K562 (cell line): ENCODE results near the gene PIK3CA. TPM values are rescaled to one million over a fixed set of nuclear protein-coding genes. Genes with fewer than 3 reads are reported as not detected.

ENCODE experiments used
- C11orf30 ChIP-seq: fragments of 450-650 bp; IDR thresholded peaks from 2 replicates; pipeline ENCODE4 v1.6.1; 2016; ENCODE audit warnings: low read depth, mild to moderate bottlenecking
- CHD4 ChIP-seq: fragments of 200-600 bp; sonication (generic); IDR thresholded peaks from 3 replicates; pipeline ENCODE4 v1.6.1; 2012; ENCODE audit warnings: low read depth, mild to moderate bottlenecking, mixed read lengths, low read length, inconsistent platforms; ENCODE audit not compliant: insufficient read depth, insufficient replicate concordance, poor library complexity, severe bottlenecking
- CREB3L1 ChIP-seq: fragments of 450-650 bp; IDR thresholded peaks from 2 replicates; pipeline ENCODE4 v1.6.1; 2014; ENCODE audit warnings: low read depth, mild to moderate bottlenecking, moderate library complexity, borderline replicate concordance
- E2F4 ChIP-seq: sonication (generic); formaldehyde crosslinking; IDR thresholded peaks from 2 replicates; pipeline ENCODE4 v1.8.0; 2022; ENCODE audit warnings: mild to moderate bottlenecking, low read depth, missing genetic modification reagents
- ELF4 ChIP-seq: fragments of 450-650 bp; formaldehyde crosslinking; IDR thresholded peaks from 2 replicates; pipeline ENCODE4 v1.4.0; 2022; ENCODE audit warnings: missing genetic modification characterization
- FOS ChIP-seq: IDR thresholded peaks from 3 replicates; pipeline ENCODE4 v1.6.1; 2011; ENCODE audit not compliant: insufficient read length; ENCODE audit errors: extremely low read depth
- FOXM1 ChIP-seq, 2 experiments: fragments of 450-650 bp in 1 of 2; sonication (generic) in 1 of 2; formaldehyde crosslinking in 1 of 2; IDR thresholded peaks; 2 replicates each; pipeline versions ENCODE4 v1.6.1 to v1.9.0; 2017 to 2022; ENCODE audit warnings: low read depth in 2 of 2, mild to moderate bottlenecking in 2 of 2, missing genetic modification reagents in 1 of 2, moderate library complexity in 1 of 2
- GATAD2A ChIP-seq: fragments of 450-650 bp; IDR thresholded peaks from 2 replicates; pipeline ENCODE4 v1.6.1; 2017
- HSF4 ChIP-seq: fragments of 250-450 bp; sonication (Bioruptor Pico); IDR thresholded peaks from 2 replicates; pipeline ENCODE4 v2.1.2; 2022; ENCODE audit warnings: mild to moderate bottlenecking, moderate library complexity, borderline replicate concordance
- IFI16 ChIP-seq: fragments of 250-450 bp; sonication (Bioruptor Pico); IDR thresholded peaks from 2 replicates; pipeline ENCODE4 v2.1.2; 2022; ENCODE audit warnings: mild to moderate bottlenecking, inconsistent platforms
- KDM4B ChIP-seq, 2 experiments: fragments of 450-650 bp in 1 of 2; sonication (generic) in 1 of 2; IDR thresholded peaks; 2 replicates each; pipeline ENCODE4 v1.6.1; 2016 to 2017; ENCODE audit warnings: borderline replicate concordance in 2 of 2, antibody characterized with exemption in 1 of 2, low read depth in 1 of 2, mild to moderate bottlenecking in 1 of 2
- NFIX ChIP-seq: fragments of 250-450 bp; sonication (Bioruptor Pico); IDR thresholded peaks from 2 replicates; pipeline ENCODE4 v1.4.0; 2020; ENCODE audit warnings: low read depth, mild to moderate bottlenecking, moderate library complexity
- PHB ChIP-seq: fragments of 250-450 bp; sonication (Bioruptor Pico); IDR thresholded peaks from 2 replicates; pipeline ENCODE4 v1.5.0; 2021
- POU5F1 ChIP-seq: fragments of 150-350 bp; IDR thresholded peaks from 2 replicates; pipeline ENCODE4 v1.6.1; 2014; ENCODE audit warnings: borderline replicate concordance, low read length, low read depth, mild to moderate bottlenecking; ENCODE audit not compliant: partially characterized antibody
- SLC30A9 ChIP-seq: fragments of 250-450 bp; sonication (Bioruptor Pico); IDR thresholded peaks from 2 replicates; pipeline ENCODE4 v1.8.0; 2022; ENCODE audit warnings: mild to moderate bottlenecking, moderate library complexity
- SP2 ChIP-seq: IDR thresholded peaks from 2 replicates; pipeline ENCODE4 v1.6.1; 2011; ENCODE audit warnings: mild to moderate bottlenecking, low read depth, low read length, moderate library complexity; ENCODE audit not compliant: poor library complexity, severe bottlenecking; ENCODE audit errors: extremely low read depth
- TEAD1 ChIP-seq, 2 experiments: fragments of 450-650 bp in 1 of 2; sonication (generic) in 1 of 2; formaldehyde crosslinking; IDR thresholded peaks; 2 replicates each; pipeline versions ENCODE4 v1.4.0 to v1.8.0; 2020 to 2022; ENCODE audit warnings: mild to moderate bottlenecking in 2 of 2, missing genetic modification reagents in 1 of 2
- U2AF1 ChIP-seq: fragments of 200-400 bp; formaldehyde crosslinking; optimal IDR thresholded peaks from 2 replicates; pipeline ENCODE3; 2017; ENCODE audit warnings: mild to moderate bottlenecking, low read depth, low read length, moderate library complexity
- ZBTB1 ChIP-seq: sonication (generic); formaldehyde crosslinking; IDR thresholded peaks from 2 replicates; pipeline ENCODE4 v1.8.1; 2023; ENCODE audit warnings: missing genetic modification reagents, low read depth, mild to moderate bottlenecking, borderline replicate concordance
- ZNF507 ChIP-seq: conservative IDR thresholded peaks from 2 replicates; pipeline ENCODE4 v1.6.1; 2017; ENCODE audit warnings: missing genetic modification characterization, missing compliant biosample characterization
- polyA plus RNA-seq, 8 experiments: library from polyadenylated mRNA; depleted of rRNA in 4 of 8; stranded (reverse) in 5 of 8; unstranded in 3 of 8; fragments of >200 nt; fragmentation: Nextera tagmentation in 2 of 8; fragmentation: Illumina TruSeq in 1 of 8; extraction: Ambion mirVana in 2 of 8; extraction: Trizol in 1 of 8; gene quantifications; 2 replicates each; pipeline versions ENCODE4 v1.2.1 to v1.2.3, GENCODE V29; 2011 to 2014; ENCODE audit warnings: inconsistent platforms in 1 of 8, missing spikeins in 1 of 8
- total RNA-seq, 7 experiments: library from RNA; depleted of rRNA in 6 of 7; stranded (reverse); fragments of >200 nt in 6 of 7; fragmentation: Illumina TruSeq in 2 of 7; extraction: Trizol in 2 of 7; gene quantifications; 2 replicates each; pipeline versions ENCODE4 v1.2.1 to v1.2.3, GENCODE V29; 2011 to 2021; ENCODE audit warnings: low replicate concordance in 1 of 7
- TF ChIP-seq, protein P1 (sequence below): fragments of 450-650 bp; formaldehyde crosslinking; IDR thresholded peaks from 2 replicates; pipeline ENCODE4 v1.4.0; 2020; ENCODE audit warnings: mild to moderate bottlenecking, moderate library complexity

Gene PIK3CA
- total and polyA plus RNA-seq, 9 of the 15 experiments (the other 6 are each of a cell fraction or from before 2014, with no cell fraction given), result 3.8 to 19.4 (median 10.8) TPM

DNA sequence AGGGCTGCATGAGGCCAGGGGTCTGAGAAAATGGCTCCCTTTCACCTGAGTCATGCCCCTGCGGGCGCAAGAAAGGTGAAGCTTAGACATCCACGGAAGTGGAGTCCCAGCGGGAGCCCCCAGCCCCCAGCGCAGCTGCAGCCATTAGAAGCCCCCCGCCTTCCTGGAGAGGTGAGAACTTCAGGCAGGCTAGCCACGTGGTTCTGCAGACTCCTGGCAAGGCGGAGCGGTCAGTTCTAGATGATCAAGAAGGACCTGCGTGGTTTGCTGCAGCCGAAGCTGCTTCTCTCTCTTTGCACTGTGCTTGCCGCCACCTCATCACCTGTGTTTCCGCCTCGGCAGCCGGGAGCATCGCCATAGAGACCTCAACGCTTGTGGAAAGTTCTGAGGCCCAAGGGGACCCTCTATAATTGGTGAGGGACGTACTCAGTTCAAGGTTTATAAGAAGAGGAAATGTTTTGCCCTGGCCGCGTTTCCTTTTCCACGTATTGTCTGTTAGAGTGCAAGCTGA, 118.6 kb downstream of the PIK3CA start (continued):
- no peak for TF ChIP-seq ZBTB1 (CRISPR knock-in tag)
- no peak for TF ChIP-seq GATAD2A
- TF ChIP-seq U2AF1, result no peak
- TF ChIP-seq, protein P1, sequence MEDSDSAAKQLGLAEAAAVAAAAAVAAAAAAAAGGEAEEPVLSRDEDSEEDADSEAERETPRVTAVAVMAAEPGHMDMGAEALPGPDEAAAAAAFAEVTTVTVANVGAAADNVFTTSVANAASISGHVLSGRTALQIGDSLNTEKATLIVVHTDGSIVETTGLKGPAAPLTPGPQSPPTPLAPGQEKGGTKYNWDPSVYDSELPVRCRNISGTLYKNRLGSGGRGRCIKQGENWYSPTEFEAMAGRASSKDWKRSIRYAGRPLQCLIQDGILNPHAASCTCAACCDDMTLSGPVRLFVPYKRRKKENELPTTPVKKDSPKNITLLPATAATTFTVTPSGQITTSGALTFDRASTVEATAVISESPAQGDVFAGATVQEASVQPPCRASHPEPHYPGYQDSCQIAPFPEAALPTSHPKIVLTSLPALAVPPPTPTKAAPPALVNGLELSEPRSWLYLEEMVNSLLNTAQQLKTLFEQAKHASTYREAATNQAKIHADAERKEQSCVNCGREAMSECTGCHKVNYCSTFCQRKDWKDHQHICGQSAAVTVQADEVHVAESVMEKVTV, result no peak
- TF ChIP-seq FOXM1 (IDR thresholded peaks at IDR 0.05; ENCODE audit: low read depth), result no peak
- no peak for TF ChIP-seq FOXM1 (CRISPR knock-in tag; IDR thresholded peaks at IDR 0.05; ENCODE audit: low read depth)
- no peak for TF ChIP-seq ZNF507 (tag)
- no peak for TF ChIP-seq SP2
- no peak for TF ChIP-seq C11orf30
- TF ChIP-seq CREB3L1, result no peak
- TF ChIP-seq SLC30A9 (CRISPR knock-in tag), result no peak
- TF ChIP-seq POU5F1, result no peak
- TF ChIP-seq NFIX, result no peak
- TF ChIP-seq KDM4B (IDR thresholded peaks at IDR 0.05; ENCODE audit: borderline replicate concordance in 2 of 2, low read depth in 1 of 2), result no peak
- TF ChIP-seq E2F4 (CRISPR knock-in tag), result no peak
- no peak for TF ChIP-seq HSF4 (CRISPR knock-in tag)
- TF ChIP-seq FOS, result no peak
- no peak for TF ChIP-seq ELF4
- TF ChIP-seq CHD4, result no peak
- TF ChIP-seq TEAD1 (CRISPR knock-in tag; IDR thresholded peaks at IDR 0.05), result no peak
- TF ChIP-seq IFI16 (CRISPR knock-in tag), result no peak
- TF ChIP-seq PHB (CRISPR knock-in tag), result no peak
